Measurements from ENCODE around the gene FANCI.

GRCh38 chr15:89305395-89305794, 61.6 kb downstream of the FANCI start:
- TF ChIP-seq POLR2A (IDR thresholded peaks at IDR 0.05) (no peak), CTCF (IDR thresholded peaks at IDR 0.05) (no peak)

All from body of pancreas (tissue), 4 donors.